Heart right ventricle (tissue), 16 donors: ENCODE results near the gene PREX1. TPM values are rescaled to one million over a fixed set of nuclear protein-coding genes. Genes with fewer than 3 reads are reported as not detected.
"Not testable (repeated sequence)": the region's sequence is repeated elsewhere in the genome, so short reads cannot be mapped to it uniquely, and the experiment has no call there.

Experiments used
- ATAC-seq, 8 donors: fragments of 200-7000 bp; cut with Tn5 transposase; one replicate each; pipeline ENCODE4 v1.9.1; 2020; ENCODE audit warnings: mild to moderate bottlenecking in 8 of 8, moderate library complexity in 8 of 8, moderate number of reproducible peaks in 1 of 8
- DNase-seq, 2 donors: peaks; one replicate each; pipeline ENCODE4 v3.0.0-alpha.2; 2020
- H3K27ac ChIP-seq, 10 donors: fragments of 200-600 bp; sonication (generic) in 2 of 10; one replicate each; pipeline versions ENCODE4 v1.5.0 to v1.8.0; 2020 to 2022; ENCODE audit warnings: mild to moderate bottlenecking in 3 of 10
- H3K27me3 ChIP-seq, 7 donors: fragments of 200-600 bp; one replicate each; pipeline ENCODE4 v1.8.0; 2021 to 2022; ENCODE audit warnings: mild to moderate bottlenecking in 2 of 7
- H3K36me3 ChIP-seq, 9 donors: fragments of 200-600 bp; sonication (generic) in 1 of 9; one replicate each; pipeline versions ENCODE4 v1.5.0 to v1.8.0; 2020 to 2022; ENCODE audit warnings: mild to moderate bottlenecking in 2 of 9
- H3K4me1 ChIP-seq, 9 donors: fragments of 200-600 bp; sonication (generic) in 1 of 9; one replicate each; pipeline versions ENCODE4 v1.5.0 to v1.8.0; 2020 to 2022; ENCODE audit warnings: mild to moderate bottlenecking in 4 of 9
- H3K4me3 ChIP-seq, 10 donors: fragments of 200-600 bp; sonication (generic) in 2 of 10; one replicate each; pipeline versions ENCODE4 v1.5.0 to v1.8.0; 2020 to 2022; ENCODE audit warnings: mild to moderate bottlenecking in 7 of 10, moderate library complexity in 2 of 10
- H3K9me3 ChIP-seq, 11 donors: fragments of 200-600 bp in 10 of 11; sonication (generic) in 2 of 11; one replicate each; pipeline versions ENCODE4 v1.5.0 to v1.8.0; 2013 to 2022; ENCODE audit warnings: mild to moderate bottlenecking in 2 of 11, control low read depth in 1 of 11, moderate library complexity in 1 of 11
- WGBS, 2 donors: extraction: QIAGEN DNeasy Blood & Tissue Kit; methylation state at CpG; one replicate each; pipeline ENCODE4 v1.1.7; 2013; ENCODE audit warnings: inconsistent platforms in 1 of 2; 5-methylcytosine and 5-hydroxymethylcytosine counted together
- intact Hi-C, 10 donors: fragments of 100-400 bp; cut with DNase I; formaldehyde crosslinking; loops; one replicate each; pipeline versions ENCODE4 v1.11.1 to v1.14.2; 2022
- polyA plus RNA-seq, 2 donors: library from polyadenylated mRNA; stranded (reverse); fragments of 200-250 nt; gene quantifications; one replicate each; pipeline ENCODE4 v1.2.3, GENCODE V29; 2013
- total RNA-seq, 10 donors: library from RNA; stranded (reverse); fragmentation: NEBNext Ultra II Directional in 3 of 10; extraction: Animal tissue kit (Norgen Biotek cat#: 25700) in 3 of 10; gene quantifications; one replicate each; pipeline versions ENCODE4 v1.2.1 to v1.2.4, GENCODE V29; 2021 to 2023
- TF ChIP-seq, protein P1 (sequence below), 9 donors: fragments of 200-600 bp; sonication (generic) in 2 of 9; IDR thresholded peaks; one replicate each; pipeline versions ENCODE4 v1.5.0 to v1.8.0; 2021 to 2022; ENCODE audit warnings: antibody characterized with exemption in 9 of 9, mild to moderate bottlenecking in 5 of 9, moderate library complexity in 1 of 9
- donor health status: Arrhythmogenic right ventricular cardiomyopathy.
- donor health status: ischemic (EF 13 %, LVEDD 7.1; RV severe dilation, severe dysfunction).
- donor health status: healthy with polysubstance abuse.
- donor health status: DM: no; HTN: yes; CAD: no.
- donor health status: DM: no; HTN: no; CAD: no.
- donor health status: ischemic (EF 25% LVEDD 6.9; RV normal size, moderate dysfunction).
- donor health status: ischemic (EF 25% LVEDD 5.7; RV mildly dilated, moderate dysfunction).
- donor health status: healthy.
- donor health status: DM: yes; HTN: yes; CAD: no.
- donor health status: Ischemic cardiomyopathy.
- donor health status: ischemic (EF 35%, LVEDD 5.7; RV mildly dilated, moderate dysfunction).
- donor health status: nonischemic (EF 11% LVEDD 7.7; RV severe dilation, severe dysfunction).
- donor health status: DM: yes; HTN: yes; CAD: no.
- donor health status: PGD.
- donor health status: ischemic (EF 29% LVEDD 5.4; RV normal size, mild dysfunction).
- donor health status: nonischemic (EF 23%, LVEDD 6.1; RV moderate dilation, normal function).

The PREX1 gene
- total and polyA plus RNA-seq, 12 donors: 4.6 to 23.4 (median 8.8) TPM

DNA sequence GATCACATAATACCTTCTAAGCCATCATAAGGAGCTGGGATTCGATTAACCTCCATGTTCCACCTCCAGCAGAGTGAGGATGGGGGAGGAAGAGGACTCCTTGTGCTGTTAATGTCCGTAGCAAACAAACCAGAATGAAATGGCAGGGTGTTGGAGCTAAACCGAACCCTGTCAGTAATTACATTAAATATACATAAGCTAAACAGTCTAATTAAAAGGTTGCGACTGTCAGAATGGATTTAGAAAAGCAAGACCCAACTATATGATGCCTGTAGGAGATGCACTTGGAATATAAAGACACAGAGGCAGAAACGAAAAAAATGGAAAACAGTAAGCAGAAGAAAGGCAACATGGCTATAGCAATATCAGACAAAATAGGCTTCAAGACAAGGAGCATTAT lies 13.2 kb downstream of the PREX1 start:
- TF ChIP-seq, protein P1, sequence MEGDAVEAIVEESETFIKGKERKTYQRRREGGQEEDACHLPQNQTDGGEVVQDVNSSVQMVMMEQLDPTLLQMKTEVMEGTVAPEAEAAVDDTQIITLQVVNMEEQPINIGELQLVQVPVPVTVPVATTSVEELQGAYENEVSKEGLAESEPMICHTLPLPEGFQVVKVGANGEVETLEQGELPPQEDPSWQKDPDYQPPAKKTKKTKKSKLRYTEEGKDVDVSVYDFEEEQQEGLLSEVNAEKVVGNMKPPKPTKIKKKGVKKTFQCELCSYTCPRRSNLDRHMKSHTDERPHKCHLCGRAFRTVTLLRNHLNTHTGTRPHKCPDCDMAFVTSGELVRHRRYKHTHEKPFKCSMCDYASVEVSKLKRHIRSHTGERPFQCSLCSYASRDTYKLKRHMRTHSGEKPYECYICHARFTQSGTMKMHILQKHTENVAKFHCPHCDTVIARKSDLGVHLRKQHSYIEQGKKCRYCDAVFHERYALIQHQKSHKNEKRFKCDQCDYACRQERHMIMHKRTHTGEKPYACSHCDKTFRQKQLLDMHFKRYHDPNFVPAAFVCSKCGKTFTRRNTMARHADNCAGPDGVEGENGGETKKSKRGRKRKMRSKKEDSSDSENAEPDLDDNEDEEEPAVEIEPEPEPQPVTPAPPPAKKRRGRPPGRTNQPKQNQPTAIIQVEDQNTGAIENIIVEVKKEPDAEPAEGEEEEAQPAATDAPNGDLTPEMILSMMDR (IDR thresholded peaks at IDR 0.05): no peak
- DNase-seq: no peak
- no peak overlapping the region for H3K27ac ChIP-seq
- intact Hi-C loops: loop anchor here in 1 of 10 donors (5.0 kb wide), 1 partner anchor 47 kb away; no protein-coding TSS in a partner anchor
- 95 to 97% methylated on average over 5 of the region's 5 CpGs for WGBS, 2 donors
- no peak overlapping the region for H3K4me3 ChIP-seq
- ATAC-seq: no peak
- no peaks in the 10 kb centered on the region for H3K9me3 ChIP-seq
- peaks cover 0 to 94% (median 13%) of the 10 kb centered on the region in 9 donors for H3K4me1 ChIP-seq
- peaks cover 0 to 26% (median 0%) of the 10 kb centered on the region in 9 donors for H3K36me3 ChIP-seq
- no peaks in the 10 kb centered on the region for H3K27me3 ChIP-seq

DNA sequence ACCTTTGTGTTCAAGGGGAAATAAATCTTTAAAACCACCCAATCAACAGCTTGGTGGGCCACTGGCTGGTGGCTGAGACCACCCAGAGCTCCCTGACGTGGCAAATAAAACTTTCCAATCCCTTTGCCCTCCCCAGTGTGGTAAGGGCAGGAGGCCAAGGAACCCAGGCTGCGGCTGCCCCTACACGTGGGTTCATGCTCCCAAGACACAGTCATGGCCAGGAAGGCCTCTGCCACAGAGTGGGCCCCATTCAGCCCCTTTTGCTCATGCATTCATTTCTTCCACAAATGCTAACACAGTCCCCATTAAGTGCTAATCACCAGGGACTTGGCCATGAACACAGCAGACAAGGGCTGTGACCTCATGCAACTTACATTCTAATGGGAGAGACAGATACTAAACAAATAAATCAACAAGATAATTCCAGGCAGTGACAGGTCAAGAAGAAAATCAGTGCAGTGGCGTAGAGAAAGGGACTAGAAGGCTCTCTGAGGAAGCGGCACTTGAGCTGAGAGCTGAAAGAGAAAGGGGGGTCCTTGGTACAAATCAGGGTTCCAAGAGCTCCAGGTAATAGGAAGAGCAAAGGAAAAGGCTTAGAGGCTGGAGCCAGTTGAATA lies 13.8 kb downstream of the PREX1 start:
- intact Hi-C loops: no loop called here
- ATAC-seq: no peak
- WGBS, 2 donors: 78 to 91% methylated on average over 5 of the region's 5 CpGs

GRCh38 chr20:48813446-48813747 lies 14.4 kb downstream of the PREX1 start:
- Histone ChIP-seq H3K27ac (no peak overlapping the region), H3K4me3 (no peak overlapping the region), H3K27me3 (no peaks in the 10 kb centered on the region), H3K4me1 (peaks cover 0 to 92% (median 9%) of the 10 kb centered on the region in 9 donors), H3K9me3 (peaks cover 0 to 4% (median 0%) of the 10 kb centered on the region in 11 donors), H3K36me3 (peaks cover 0 to 17% (median 0%) of the 10 kb centered on the region in 9 donors)
- TF ChIP-seq, protein P1 (IDR thresholded peaks at IDR 0.05): no peak
- intact Hi-C loops: no loop called here
- 50 to 53% methylated on average over 3 of the region's 3 CpGs for WGBS, 2 donors
- DNase-seq (no peak), ATAC-seq (no peak)

More for the DNA sequence above, 13.8 kb downstream of the PREX1 start:
- Histone ChIP-seq H3K4me3 (no peak overlapping the region), H3K36me3 (peaks cover 0 to 20% (median 0%) of the 10 kb centered on the region in 9 donors), H3K27ac (no peak overlapping the region), H3K4me1 (peaks cover 0 to 94% (median 12%) of the 10 kb centered on the region in 9 donors), H3K27me3 (no peaks in the 10 kb centered on the region), H3K9me3 (peaks cover 0 to 2% (median 0%) of the 10 kb centered on the region in 11 donors)
- TF ChIP-seq, protein P1 (IDR thresholded peaks at IDR 0.05): no peak
- no peak for DNase-seq

DNA sequence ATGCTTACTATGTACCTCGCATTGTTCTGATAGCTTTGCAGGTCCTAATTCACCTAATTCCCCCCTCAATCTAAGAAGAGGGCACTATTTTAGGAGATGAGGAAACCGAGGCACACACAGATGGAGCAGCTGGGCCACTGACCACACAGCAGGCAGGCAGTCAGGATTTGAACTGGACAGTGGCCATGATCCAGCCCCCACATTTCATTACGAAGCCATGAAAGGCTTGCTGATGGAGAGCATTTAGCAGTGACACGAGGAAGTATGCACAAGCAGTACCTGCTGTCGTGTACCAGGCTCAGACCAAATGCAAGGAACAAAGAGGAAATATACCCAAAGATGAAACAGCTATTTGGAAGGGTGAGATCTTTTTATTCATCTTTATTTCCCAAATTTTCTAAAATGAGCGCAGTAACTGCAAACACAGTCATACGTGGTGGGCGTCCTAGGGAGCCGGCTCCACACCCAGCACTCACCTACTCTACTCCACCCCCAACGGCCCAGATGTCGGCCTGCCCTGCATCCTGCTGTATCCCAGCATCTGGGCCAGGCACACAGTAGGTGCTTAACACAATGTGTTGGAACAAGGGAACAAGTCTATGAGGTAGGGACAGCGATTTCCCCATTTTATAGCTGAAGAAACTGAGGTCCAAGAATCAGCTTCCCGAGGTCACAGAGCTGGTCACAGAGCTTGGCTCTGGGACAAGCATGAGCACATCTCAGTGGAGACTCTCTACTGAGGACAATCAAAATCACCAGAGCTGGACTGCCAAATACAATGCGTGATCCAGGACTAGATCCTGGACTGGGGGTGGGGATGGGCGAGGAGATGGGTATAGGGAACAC lies 15.0 kb downstream of the PREX1 start:
- Histone ChIP-seq H3K27ac (no peak overlapping the region), H3K4me3 (no peak overlapping the region), H3K36me3 (peaks cover 0 to 17% (median 0%) of the 10 kb centered on the region in 9 donors), H3K9me3 (peaks cover 0 to 4% (median 0%) of the 10 kb centered on the region in 11 donors), H3K4me1 (peaks cover 0 to 91% (median 9%) of the 10 kb centered on the region in 9 donors), H3K27me3 (no peaks in the 10 kb centered on the region)
- DNase-seq (no peak), ATAC-seq (peak in 1 of 8 donors; percentile 39)
- intact Hi-C loops: no loop called here
- TF ChIP-seq, protein P1 (IDR thresholded peaks at IDR 0.05): no peak
- WGBS, 2 donors: 76 to 80% methylated on average over 15 of the region's 15 CpGs

DNA sequence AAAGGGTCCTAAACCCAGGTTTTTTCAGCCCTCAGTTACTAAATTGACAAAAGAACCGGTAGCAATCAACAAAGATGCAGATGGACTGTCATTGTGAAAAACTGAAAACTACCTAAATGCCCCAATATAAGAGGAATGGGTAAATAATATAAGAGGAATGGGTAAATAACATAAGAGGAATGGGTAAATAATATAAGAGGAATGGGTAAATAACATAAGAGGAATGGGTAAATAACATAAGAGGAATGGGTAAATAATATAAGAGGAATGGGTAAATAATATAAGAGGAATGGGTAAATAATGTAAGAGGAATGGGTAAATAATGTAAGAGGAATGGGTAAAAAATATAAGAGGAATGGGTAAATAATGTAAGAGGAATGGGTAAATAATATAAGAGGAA lies 15.7 kb downstream of the PREX1 start:
- ATAC-seq, DNase-seq, intact Hi-C loops, H3K27ac ChIP-seq, H3K9me3 ChIP-seq, H3K4me3 ChIP-seq, H3K27me3 ChIP-seq: not testable (repeated sequence)
- WGBS, 2 donors: 92 to 93% methylated on average over 1 of the region's 1 CpG
- Histone ChIP-seq H3K4me1 (peaks cover 0 to 91% (median 9%) of the 10 kb centered on the region in 9 donors), H3K36me3 (peaks cover 0 to 23% (median 0%) of the 10 kb centered on the region in 9 donors)
